ENCODE results near the gene TNIK. TPM values are rescaled to one million over a fixed set of nuclear protein-coding genes. Genes with fewer than 3 reads are reported as not detected.

The TNIK gene
- polyA plus RNA-seq, 1 of the 3 experiments (the other 2 are of a cell fraction) = 19.4 TPM

GRCh38 chr3:171387062-171387461 is 73.1 kb downstream of the TNIK start (continued):
- no peak for TF ChIP-seq USF1 (IDR thresholded peaks at IDR 0.05; ENCODE audit: borderline replicate concordance, low read depth)

- Histone ChIP-seq H3K9me3 (no peaks in the 10 kb centered on the region), H4K20me1 (ENCODE audit: insufficient read depth) (no peaks in the 10 kb centered on the region), H3K36me3 (replicated peaks in 1 of 2; ENCODE audit: control insufficient read depth in 1 of 2, insufficient read depth in 2 of 2, low read length in 1 of 2) (peaks cover 0 to 4% of the 10 kb centered on the region in 2 experiments), H3K4me3 (ENCODE audit: low read depth in 2 of 2, low read length in 1 of 2) (no peak overlapping the region), H3F3A (replicated peaks; ENCODE audit: insufficient read depth) (peaks cover 19% of the 10 kb centered on the region), H3K27me3 (ENCODE audit: insufficient read depth) (no peaks in the 10 kb centered on the region), H3K9me2 (no peaks in the 10 kb centered on the region), H3K4me1 (ENCODE audit: control insufficient read depth in 1 of 2, insufficient read depth in 2 of 2, low read depth in 1 of 2, low read length in 1 of 2) (peaks cover 4 to 24% of the 10 kb centered on the region in 2 experiments), H3K4me2 (peak overlapping the region; percentile 50), H3K79me2 (ENCODE audit: insufficient read depth) (peaks cover 70% of the 10 kb centered on the region), H2AFZ (ENCODE audit: low read depth) (no peak overlapping the region), H3K27ac (ENCODE audit: low read depth in 2 of 2, low read length in 1 of 2) (peak overlapping the region; percentile 68 to 89; a peak in 3 of 4 replicates), H3K9ac (peak overlapping the region; percentile 14; the same call in 1 of the 2 replicates)
- ChIA-PET CTCF (interaction anchor here (1.1 kb wide), 1 partner anchor 170 kb away, joined by 3 read pairs; no protein-coding TSS in a partner anchor), POLR2A (no interaction called here)
- no peak for TF ChIP-seq MXI1 (IDR thresholded peaks at IDR 0.05; ENCODE audit: low read depth, low read length)
- no peak for TF ChIP-seq GATA2 (CRISPR knock-in tag; IDR thresholded peaks at IDR 0.05)
- no peak for TF ChIP-seq YY1 (IDR thresholded peaks at IDR 0.05; ENCODE audit: low read depth)
- TF ChIP-seq JUND (IDR thresholded peaks at IDR 0.05) = no peak
- no peak for TF ChIP-seq POLR2AphosphoS5 (IDR thresholded peaks at IDR 0.05; ENCODE audit: low read depth, low read length)
- TF ChIP-seq ZBTB33 (IDR thresholded peaks at IDR 0.05; ENCODE audit: borderline replicate concordance, low read depth) = no peak
- no peak for TF ChIP-seq TAF1 (IDR thresholded peaks at IDR 0.05; ENCODE audit: borderline replicate concordance, low read depth, low read length)
- no peak for TF ChIP-seq RXRA (IDR thresholded peaks at IDR 0.05; ENCODE audit: borderline replicate concordance, low read depth)
- no peak for TF ChIP-seq EZH2phosphoT487 (IDR thresholded peaks at IDR 0.05; ENCODE audit: borderline replicate concordance, low read depth)
- WGBS (ENCODE audit: low lambda C conversion rate) = 91% methylated on average over 5 of the region's 5 CpGs
- no peak for DNase-seq
Observed at GRCh38 chr3:171385086-171385485, 75.1 kb downstream of the TNIK start.

GRCh38 chr3:171384101-171384891 is 75.9 kb downstream of the TNIK start:
- H3K9ac ChIP-seq = peak overlapping the region; percentile 19; the same call in 1 of the 2 replicates
- no peak for DNase-seq
- H2AFZ ChIP-seq (ENCODE audit: low read depth) = no peak overlapping the region
- H3K79me2 ChIP-seq (ENCODE audit: insufficient read depth) = peaks cover 69% of the 10 kb centered on the region
- H3K36me3 ChIP-seq (replicated peaks in 1 of 2; ENCODE audit: control insufficient read depth in 1 of 2, insufficient read depth in 2 of 2, low read length in 1 of 2) = peaks cover 0 to 4% of the 10 kb centered on the region in 2 experiments
- 36% methylated on average over 3 of the region's 3 CpGs for WGBS (ENCODE audit: low lambda C conversion rate)
- peaks cover 19% of the 10 kb centered on the region for H3F3A ChIP-seq (replicated peaks; ENCODE audit: insufficient read depth)
- no peaks in the 10 kb centered on the region for H4K20me1 ChIP-seq (ENCODE audit: insufficient read depth)
- POLR2A ChIA-PET = no interaction called here
- H3K9me3 ChIP-seq = no peaks in the 10 kb centered on the region
- no peak overlapping the region for H3K4me3 ChIP-seq (ENCODE audit: low read depth in 2 of 2, low read length in 1 of 2)
- peak overlapping the region; percentile 50 for H3K4me2 ChIP-seq
- no peaks in the 10 kb centered on the region for H3K9me2 ChIP-seq
- peaks cover 6 to 24% of the 10 kb centered on the region in 2 experiments for H3K4me1 ChIP-seq (ENCODE audit: control insufficient read depth in 1 of 2, insufficient read depth in 2 of 2, low read depth in 1 of 2, low read length in 1 of 2)
- no peaks in the 10 kb centered on the region for H3K27me3 ChIP-seq (ENCODE audit: insufficient read depth)
- CTCF ChIA-PET = no interaction called here
- H3K27ac ChIP-seq (ENCODE audit: low read depth in 2 of 2, low read length in 1 of 2) = peak overlapping the region; percentile 68 to 89; a peak in 3 of 4 replicates
- TF ChIP-seq NRF1 (IDR thresholded peaks at IDR 0.05; ENCODE audit: low read depth, low read length) (no peak), TCF12 (IDR thresholded peaks at IDR 0.05) (peak; percentile 49), ZBTB33 (IDR thresholded peaks at IDR 0.05; ENCODE audit: borderline replicate concordance, low read depth) (no peak), MAX (IDR thresholded peaks at IDR 0.05; ENCODE audit: low read depth) (no peak), JUND (IDR thresholded peaks at IDR 0.05) (peak; percentile 49), PBX3 (IDR thresholded peaks at IDR 0.05) (peak; percentile 71; the same call in 1 of the 2 replicates), RCOR1 (IDR thresholded peaks at IDR 0.05; ENCODE audit: low read length) (no peak), RAD21 (IDR thresholded peaks at IDR 0.05; ENCODE audit: low read length) (no peak), POLR2AphosphoS5 (IDR thresholded peaks at IDR 0.05; ENCODE audit: low read depth, low read length) (no peak), CHD2 (IDR thresholded peaks at IDR 0.05; ENCODE audit: low read length, partially characterized antibody) (no peak), YY1 (IDR thresholded peaks at IDR 0.05; ENCODE audit: low read depth) (no peak), MXI1 (IDR thresholded peaks at IDR 0.05; ENCODE audit: low read depth, low read length) (no peak), RXRA (IDR thresholded peaks at IDR 0.05; ENCODE audit: borderline replicate concordance, low read depth) (no peak), FOXJ3 (CRISPR knock-in tag; IDR thresholded peaks at IDR 0.05) (no peak)
